GM19238 (cell line): ENCODE data around the gene HMG20B.
"Not testable (repeated sequence)": the region's sequence is repeated elsewhere in the genome, so short reads cannot be mapped to it uniquely, and the experiment has no call there.

Experiments
- DNase-seq: peaks from one replicate; pipeline ENCODE4 v3.0.0; 2011; ENCODE audit warnings: low spot score; ENCODE audit not compliant: insufficient read length

Gene HMG20B

GRCh38 chr19:3572855-3573161 lies at the start of gene HMG20B:
Gene HMG20B, plus strand, starts transcription at chr19:3572944. Its CDS starts 366 bp downstream, at chr19:3573310.
- no peak for DNase-seq

DNA sequence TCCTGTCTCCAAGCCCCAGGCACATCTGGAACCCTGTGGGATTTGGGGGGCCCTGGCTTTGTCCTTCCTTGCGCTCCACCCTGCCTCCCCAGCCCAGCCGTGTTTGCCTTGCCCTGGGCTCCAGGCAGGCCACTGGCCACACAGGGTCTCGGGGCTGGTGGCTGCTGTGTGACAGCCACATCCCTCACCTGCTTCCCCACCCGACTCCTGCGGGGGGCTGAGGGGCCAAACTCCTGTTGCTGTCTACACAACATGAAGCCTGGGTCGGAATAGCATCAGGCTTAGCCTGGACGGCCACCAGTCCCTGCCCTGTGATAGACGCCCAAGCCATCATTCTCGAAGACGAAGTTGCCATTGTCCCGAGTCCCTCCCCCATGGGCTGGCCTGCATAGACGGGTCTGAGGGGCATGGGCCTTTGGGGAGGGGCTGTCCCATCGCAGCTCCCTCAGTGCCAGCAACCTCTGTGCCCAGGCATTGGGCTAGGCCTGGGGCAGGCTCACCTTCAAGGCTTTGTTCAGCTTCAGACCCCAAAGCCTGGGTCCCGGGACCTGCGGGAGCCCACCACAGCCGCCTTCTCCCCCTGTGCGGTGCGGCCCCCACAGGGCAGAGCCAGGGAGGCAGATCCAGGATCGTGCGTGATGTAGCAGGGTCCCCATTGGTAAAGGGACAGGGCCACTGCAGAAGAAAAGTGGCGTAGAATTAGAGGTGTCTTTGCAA lies 49.2 kb upstream of the HMG20B start:
- DNase-seq: no peak

GRCh38 chr19:3524078-3524842 lies 48.5 kb upstream of the HMG20B start:
- DNase-seq: no peak

GRCh38 chr19:3524904-3525451 lies 47.8 kb upstream of the HMG20B start:
- no peak for DNase-seq

DNA sequence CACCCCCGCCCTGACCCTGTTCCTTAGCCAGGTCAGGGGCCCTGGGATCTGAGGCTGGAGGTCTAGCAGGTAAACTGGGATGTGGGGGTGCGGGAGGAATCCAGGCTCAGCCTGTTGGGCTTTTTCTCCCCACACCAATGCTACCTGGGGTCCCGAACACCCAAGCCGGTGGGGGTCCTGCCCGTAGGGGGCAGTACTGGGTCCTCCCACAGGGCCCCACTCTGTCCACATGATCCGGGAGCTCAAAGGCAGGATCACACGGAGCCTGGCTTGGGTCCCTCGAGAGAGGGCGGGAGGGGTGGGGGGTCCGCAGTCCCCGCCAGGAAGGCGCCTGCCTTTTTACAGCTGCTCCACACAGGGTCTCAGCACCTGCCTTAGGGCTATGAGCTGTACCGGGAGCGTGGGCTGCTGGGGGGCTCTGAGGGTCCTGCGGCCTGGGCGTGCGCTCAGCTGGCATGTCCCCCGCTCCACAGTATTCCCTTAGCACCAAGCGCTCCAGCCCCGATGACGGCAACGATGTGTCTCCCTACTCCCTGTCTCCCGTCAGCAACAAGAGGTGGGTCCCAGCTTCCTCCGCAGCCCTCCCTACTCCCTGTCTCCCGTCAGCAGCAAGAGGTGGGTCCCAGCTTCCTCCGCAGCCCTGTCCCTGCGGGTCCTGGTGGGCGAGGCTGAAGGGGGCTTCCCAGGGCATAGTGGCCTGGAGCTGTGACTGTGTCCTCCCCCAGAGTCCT lies 46.1 kb upstream of the HMG20B start:
- no peak for DNase-seq

DNA sequence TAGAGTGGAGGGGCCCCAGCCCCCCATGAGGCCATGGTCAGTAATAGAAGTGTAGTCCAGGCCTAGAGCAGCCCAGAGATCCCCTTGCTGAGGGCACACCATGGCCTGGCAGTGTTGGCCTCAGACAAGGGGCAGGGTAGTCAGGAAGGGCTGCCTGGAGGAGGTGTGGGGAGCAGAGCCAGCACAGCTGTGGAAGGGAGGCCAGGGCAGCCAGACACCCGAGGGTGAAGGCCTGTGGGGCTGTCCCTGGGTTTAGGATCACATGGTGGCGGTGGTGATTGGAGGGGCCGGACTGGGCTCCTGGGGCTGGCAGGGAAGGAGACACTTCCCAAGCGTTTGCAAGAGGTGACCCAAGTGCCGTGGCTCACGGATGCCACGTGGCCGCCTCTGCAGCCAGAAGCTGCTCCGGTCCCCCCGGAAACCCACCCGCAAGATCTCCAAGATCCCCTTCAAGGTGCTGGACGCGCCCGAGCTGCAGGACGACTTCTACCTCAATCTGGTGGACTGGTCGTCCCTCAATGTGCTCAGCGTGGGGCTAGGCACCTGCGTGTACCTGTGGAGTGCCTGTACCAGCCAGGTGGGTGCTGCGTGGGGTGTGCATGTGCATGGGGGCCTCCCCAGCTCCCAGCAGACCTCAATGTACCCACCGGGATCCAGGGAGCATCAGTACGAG lies 45.4 kb upstream of the HMG20B start:
- DNase-seq: no peak

GRCh38 chr19:3528080-3528479 lies 44.7 kb upstream of the HMG20B start:
- no peak for DNase-seq

DNA sequence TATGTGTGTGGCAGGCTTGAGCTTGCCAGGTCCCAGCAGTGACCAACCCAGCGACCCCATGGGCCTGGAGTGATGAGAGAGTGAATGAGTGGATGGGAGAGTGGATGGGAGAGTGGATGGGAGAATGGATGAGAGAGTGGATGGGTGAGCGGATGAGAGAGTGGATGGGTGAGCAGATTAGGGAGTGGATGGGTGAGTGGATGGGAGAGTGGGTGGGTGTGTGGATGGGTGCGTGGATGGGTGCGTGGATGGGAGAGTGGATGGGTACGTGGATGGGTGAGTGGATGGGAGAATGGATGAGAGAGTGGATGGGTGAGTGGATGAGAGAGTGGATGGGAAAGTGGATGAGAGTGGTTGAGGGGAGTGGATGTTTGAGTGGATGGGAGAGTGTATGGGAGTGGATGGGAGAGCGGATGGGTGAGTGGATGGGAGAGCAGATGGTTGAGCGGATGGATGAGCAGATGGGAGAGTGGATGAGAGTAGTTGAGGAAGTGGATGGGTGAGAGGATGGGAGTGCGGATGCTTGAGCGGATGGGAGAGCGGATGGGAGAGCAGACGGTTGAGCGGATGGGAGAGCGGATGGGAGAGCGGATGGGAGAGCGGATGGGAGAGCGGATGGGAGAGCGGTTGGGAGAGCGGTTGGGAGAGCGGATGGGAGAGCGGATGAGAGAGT lies 44.1 kb upstream of the HMG20B start:
- DNase-seq: no peak

DNA sequence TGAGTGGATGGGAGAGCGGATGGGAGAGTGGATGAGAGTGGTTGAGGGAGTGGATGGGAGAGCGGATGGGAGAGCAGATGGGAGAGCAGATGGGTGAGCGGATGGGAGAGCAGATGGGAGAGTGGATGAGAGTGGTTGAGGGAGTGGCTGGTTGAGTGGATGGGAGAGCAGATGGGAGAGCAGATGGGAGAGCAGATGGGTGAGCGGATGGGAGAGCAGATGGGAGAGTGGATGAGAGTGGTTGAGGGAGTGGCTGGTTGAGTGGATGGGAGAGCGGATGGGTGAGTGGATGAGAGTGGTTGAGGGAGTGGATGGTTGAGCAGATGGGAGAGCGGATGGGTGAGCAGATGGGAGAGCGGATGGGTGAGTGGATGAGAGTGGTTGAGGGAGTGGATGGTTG lies 43.4 kb upstream of the HMG20B start:
- DNase-seq: not testable (repeated sequence)

GRCh38 chr19:3530389-3530788 lies 42.4 kb upstream of the HMG20B start:
- no peak for DNase-seq

DNA sequence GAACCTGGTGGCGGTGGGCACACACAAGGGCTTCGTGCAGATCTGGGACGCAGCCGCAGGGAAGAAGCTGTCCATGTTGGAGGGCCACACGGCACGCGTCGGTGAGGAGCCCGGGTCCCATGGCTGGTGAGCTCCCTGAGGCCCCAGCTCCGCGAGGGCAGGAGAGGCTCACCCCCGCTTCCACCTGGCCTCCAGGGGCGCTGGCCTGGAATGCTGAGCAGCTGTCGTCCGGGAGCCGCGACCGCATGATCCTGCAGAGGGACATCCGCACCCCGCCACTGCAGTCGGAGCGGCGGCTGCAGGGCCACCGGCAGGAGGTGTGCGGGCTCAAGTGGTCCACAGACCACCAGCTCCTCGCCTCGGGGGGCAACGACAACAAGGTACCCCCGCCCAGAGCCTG lies 41.0 kb upstream of the HMG20B start:
- no peak for DNase-seq

DNA sequence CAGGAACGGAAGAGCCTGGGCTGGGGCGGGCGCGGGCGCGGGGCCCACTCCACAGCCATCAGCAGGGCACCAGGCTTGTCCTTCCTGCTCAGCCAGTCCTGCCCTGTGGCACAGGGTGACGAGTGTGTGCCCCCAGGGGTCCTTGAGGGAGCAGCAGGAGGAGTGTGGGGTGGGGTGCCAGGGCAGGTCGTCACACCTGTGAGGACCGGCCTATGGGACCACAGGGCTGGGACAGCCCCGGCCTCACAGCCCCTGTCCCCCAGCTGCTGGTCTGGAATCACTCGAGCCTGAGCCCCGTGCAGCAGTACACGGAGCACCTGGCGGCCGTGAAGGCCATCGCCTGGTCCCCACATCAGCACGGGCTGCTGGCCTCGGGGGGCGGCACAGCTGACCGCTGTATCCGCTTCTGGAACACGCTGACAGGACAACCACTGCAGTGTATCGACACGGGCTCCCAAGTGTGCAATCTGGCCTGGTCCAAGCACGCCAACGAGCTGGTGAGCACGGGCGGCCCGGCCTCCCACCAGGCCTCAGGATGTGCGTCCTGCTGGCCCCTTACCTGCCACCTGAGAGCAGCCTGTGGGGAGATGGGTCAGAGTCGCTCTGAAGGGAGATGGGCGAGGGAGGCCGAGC lies 40.5 kb upstream of the HMG20B start:
- no peak for DNase-seq

DNA sequence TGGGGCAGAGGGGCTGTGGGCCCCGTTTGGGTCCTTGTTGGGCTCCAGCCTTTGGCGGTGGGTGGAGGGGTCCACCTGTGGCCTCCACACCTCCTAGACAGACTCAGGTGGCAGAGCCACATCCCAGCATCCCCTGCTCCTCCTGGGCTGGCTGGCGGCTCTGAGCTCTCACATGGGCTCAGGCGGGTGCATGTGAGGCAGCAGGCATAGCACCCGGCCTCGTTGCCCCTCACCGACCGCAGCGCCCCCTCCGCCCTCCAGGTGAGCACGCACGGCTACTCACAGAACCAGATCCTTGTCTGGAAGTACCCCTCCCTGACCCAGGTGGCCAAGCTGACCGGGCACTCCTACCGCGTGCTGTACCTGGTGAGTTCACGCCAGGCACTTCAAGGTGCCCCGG lies 39.7 kb upstream of the HMG20B start:
- DNase-seq: no peak

DNA sequence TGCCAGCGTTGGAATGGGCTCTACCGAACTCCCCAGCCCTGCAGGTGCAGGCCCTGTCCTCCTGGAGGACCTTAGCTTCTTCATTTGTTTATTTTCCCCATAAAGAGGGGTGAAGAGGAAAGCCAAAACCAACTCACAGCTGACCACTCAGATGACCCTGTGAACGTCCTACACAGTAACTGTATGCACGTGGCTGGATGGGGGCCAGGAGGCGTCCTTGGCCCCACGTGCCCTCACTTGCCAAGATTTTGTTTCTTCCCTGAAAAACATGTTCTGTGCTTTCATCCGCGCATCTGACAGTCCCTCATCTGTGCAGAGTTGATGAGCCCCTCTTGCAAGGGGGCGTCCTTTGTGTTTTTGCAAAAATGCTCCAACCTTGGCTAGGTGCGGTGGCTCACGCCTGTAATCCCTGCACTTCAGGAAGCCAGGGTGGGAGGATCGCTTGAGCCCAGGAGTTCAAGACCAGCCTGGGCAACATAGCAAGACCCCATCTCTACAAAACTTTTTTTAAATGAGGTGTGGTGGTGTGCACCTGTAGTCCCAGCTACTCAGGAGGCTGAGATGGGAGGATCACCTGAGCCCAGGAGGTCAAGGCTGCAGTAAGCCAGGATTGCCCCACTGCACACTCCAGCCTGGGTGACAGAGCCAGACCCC lies 39.1 kb upstream of the HMG20B start:
- DNase-seq: no peak

- DNase-seq: no peak
Measured at GRCh38 chr19:3534375-3535234, 38.1 kb upstream of the HMG20B start.

- no peak for DNase-seq
Measured at GRCh38 chr19:3535235-3535535, 37.6 kb upstream of the HMG20B start.

- no peak for DNase-seq
Measured at GRCh38 chr19:3535563-3535965, 37.2 kb upstream of the HMG20B start.

GRCh38 chr19:3535981-3536380 lies 36.8 kb upstream of the HMG20B start:
- DNase-seq: no peak

DNA sequence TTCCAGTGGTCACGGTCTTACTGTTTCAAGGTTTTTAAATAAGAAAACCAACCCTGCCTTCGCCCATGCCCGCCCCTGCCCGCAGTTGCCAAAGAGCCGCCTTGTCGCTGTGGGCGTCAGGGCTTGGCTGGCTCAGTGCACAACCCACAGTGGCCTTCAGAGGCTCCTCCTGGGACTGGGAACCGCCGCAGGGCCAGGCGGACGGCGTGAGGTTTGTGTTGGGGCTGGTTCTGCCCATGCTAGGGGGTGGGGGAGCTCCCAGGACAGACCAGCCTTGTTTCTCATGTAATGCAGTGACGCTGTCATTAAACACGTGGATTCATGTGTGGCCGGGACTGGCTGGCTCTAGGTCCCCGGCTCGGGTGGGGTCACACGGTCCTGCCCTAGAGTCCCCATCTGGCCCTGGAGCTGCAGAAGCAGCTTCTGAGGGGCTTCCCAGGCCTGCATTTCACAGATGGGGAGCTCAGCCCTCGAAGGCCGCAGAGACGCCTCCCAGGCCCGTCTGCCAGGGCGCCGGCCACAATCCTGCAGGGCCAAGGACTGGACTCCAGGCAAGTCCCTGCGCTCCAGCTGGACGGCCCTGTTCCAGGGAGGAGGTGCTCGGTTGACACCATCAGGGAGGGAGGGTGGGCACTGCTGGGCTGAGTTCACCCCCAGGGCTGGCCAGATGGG lies 36.2 kb upstream of the HMG20B start:
- no peak for DNase-seq
